ENCODE results near the gene LRMDA. TPM values are rescaled to one million over a fixed set of nuclear protein-coding genes. Genes with fewer than 3 reads are reported as not detected.

The LRMDA gene
- total RNA-seq, 1 donor from 2014 or later, result 5.2 TPM

- Mint-ChIP-seq H3K9me3 (no peaks in the 10 kb centered on the region), H3K27ac (no peak overlapping the region), H3K4me3 (no peak overlapping the region), H3K36me3 (no peaks in the 10 kb centered on the region), H3K4me1 (peaks cover 20% of the 10 kb centered on the region), H3K27me3 (ENCODE audit: insufficient read depth, low read depth) (peaks cover 6% of the 10 kb centered on the region)
- Histone ChIP-seq H3K36me3 (no peaks in the 10 kb centered on the region), H3F3A (ENCODE audit: low read depth) (no peaks in the 10 kb centered on the region), H3K4me2 (no peak overlapping the region), H3K9ac (no peak overlapping the region), H3K4me3 (no peak overlapping the region), H3K27ac (no peak overlapping the region), H3K4me1 (no peaks in the 10 kb centered on the region), H2AFZ (replicated peaks) (no peak overlapping the region), H3K9me3 (ENCODE audit: low read depth) (no peaks in the 10 kb centered on the region), H4K20me1 (ENCODE audit: low read depth) (no peaks in the 10 kb centered on the region), H3K27me3 (no peaks in the 10 kb centered on the region), H3K79me2 (ENCODE audit: low read depth) (no peaks in the 10 kb centered on the region)
- TF ChIP-seq EZH2phosphoT487 (IDR thresholded peaks at IDR 0.05), result no peak
- TF ChIP-seq CTCF (IDR thresholded peaks at IDR 0.05), result no peak
- no peak for DNase-seq (ENCODE audit: low spot score)
Observed at GRCh38 chr10:75984067-75984466, 552.6 kb downstream of the LRMDA start.

GRCh38 chr10:75987616-75988015 lies 556.2 kb downstream of the LRMDA start:
- Histone ChIP-seq H4K20me1 (ENCODE audit: low read depth) (no peaks in the 10 kb centered on the region), H3K4me1 (no peaks in the 10 kb centered on the region), H3K4me3 (no peak overlapping the region), H3K36me3 (no peaks in the 10 kb centered on the region), H3K4me2 (no peak overlapping the region), H3K79me2 (ENCODE audit: low read depth) (no peaks in the 10 kb centered on the region), H3K9me3 (ENCODE audit: low read depth) (no peaks in the 10 kb centered on the region), H3K9ac (no peak overlapping the region), H3F3A (ENCODE audit: low read depth) (no peaks in the 10 kb centered on the region), H3K27ac (no peak overlapping the region), H3K27me3 (no peaks in the 10 kb centered on the region), H2AFZ (replicated peaks) (no peak overlapping the region)
- no peak for TF ChIP-seq CTCF (IDR thresholded peaks at IDR 0.05)
- TF ChIP-seq EZH2 (IDR thresholded peaks at IDR 0.05), result no peak
- TF ChIP-seq EZH2phosphoT487 (IDR thresholded peaks at IDR 0.05), result no peak
- H3K4me3 Mint-ChIP-seq, result no peak overlapping the region
- H3K4me1 Mint-ChIP-seq, result peaks cover 5% of the 10 kb centered on the region
- no peaks in the 10 kb centered on the region for H3K9me3 Mint-ChIP-seq
- H3K36me3 Mint-ChIP-seq, result no peaks in the 10 kb centered on the region
- no peak for DNase-seq (ENCODE audit: low spot score)
- H3K27ac Mint-ChIP-seq, result no peak overlapping the region
- peaks cover 6% of the 10 kb centered on the region for H3K27me3 Mint-ChIP-seq (ENCODE audit: insufficient read depth, low read depth)

GRCh38 chr10:75994357-75995040 lies 563.1 kb downstream of the LRMDA start:
- Histone ChIP-seq H3K4me2 (no peak overlapping the region), H3K9ac (no peak overlapping the region), H3F3A (ENCODE audit: low read depth) (no peaks in the 10 kb centered on the region), H4K20me1 (ENCODE audit: low read depth) (no peaks in the 10 kb centered on the region), H3K36me3 (no peaks in the 10 kb centered on the region), H2AFZ (replicated peaks) (no peak overlapping the region), H3K4me3 (no peak overlapping the region), H3K4me1 (no peaks in the 10 kb centered on the region), H3K27ac (no peak overlapping the region), H3K79me2 (ENCODE audit: low read depth) (no peaks in the 10 kb centered on the region), H3K9me3 (ENCODE audit: low read depth) (no peaks in the 10 kb centered on the region), H3K27me3 (no peaks in the 10 kb centered on the region)
- Mint-ChIP-seq H3K9me3 (no peaks in the 10 kb centered on the region), H3K27ac (no peak overlapping the region), H3K36me3 (no peaks in the 10 kb centered on the region), H3K27me3 (ENCODE audit: insufficient read depth, low read depth) (no peaks in the 10 kb centered on the region), H3K4me3 (no peak overlapping the region), H3K4me1 (peaks cover 8% of the 10 kb centered on the region)
- TF ChIP-seq EZH2phosphoT487 (IDR thresholded peaks at IDR 0.05), result no peak
- TF ChIP-seq CTCF (IDR thresholded peaks at IDR 0.05), result no peak
- no peak for TF ChIP-seq EZH2 (IDR thresholded peaks at IDR 0.05)
- no peak for DNase-seq (ENCODE audit: low spot score)

All from neural progenitor cell (in vitro differentiated cells).